Measurements from ENCODE around the gene ATP5MK. TPM values are rescaled to one million over a fixed set of nuclear protein-coding genes. Genes with fewer than 3 reads are reported as not detected.

ATP5MK gene
- total and polyA plus RNA-seq, 11 donors, result 747 to 5,274 (median 1,185) TPM

DNA sequence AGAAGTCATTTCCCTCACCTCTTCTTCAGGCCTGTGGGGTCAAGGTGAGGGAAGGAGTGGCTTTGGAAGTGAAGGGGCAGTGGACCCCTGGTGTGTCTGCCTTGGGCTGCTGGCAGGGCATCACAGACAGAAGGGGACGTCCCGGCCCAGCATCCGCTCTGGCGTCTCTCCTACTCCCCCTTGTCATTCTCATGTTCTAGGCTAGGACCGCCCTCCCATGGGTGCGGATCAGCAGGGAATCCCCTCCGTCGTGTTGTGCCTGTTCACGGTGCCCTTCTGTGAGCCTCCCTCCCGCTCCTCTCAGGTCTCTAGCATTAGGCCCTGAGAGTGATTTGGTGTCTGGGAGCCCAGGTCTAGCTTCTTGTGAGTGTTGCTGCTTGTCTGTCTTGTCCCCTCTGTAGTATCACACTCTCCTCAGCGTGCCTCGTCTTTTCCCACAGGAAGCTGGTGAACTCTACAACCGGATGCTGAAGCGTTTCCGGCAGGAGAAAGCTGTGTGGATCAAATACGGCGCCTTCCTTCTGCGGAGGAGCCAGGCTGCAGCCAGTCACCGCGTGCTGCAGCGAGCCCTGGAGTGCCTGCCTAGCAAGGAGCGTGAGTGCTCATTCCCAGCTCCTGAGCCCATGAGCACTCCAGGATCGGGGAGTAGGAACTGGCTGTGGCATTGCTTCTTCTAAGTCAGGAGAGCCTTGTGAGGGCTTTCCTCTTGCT lies 47.4 kb upstream of the ATP5MK start:
- TF ChIP-seq CTCF (IDR thresholded peaks at IDR 0.05) (no peak), POLR2A (IDR thresholded peaks at IDR 0.05) (no peak)
- intact Hi-C loops (cut with DNase I), result no loop called here
- H3K27ac ChIP-seq, result peak overlapping the region in 3 of 12 donors; percentile 22 to 92 (median 43)

DNA sequence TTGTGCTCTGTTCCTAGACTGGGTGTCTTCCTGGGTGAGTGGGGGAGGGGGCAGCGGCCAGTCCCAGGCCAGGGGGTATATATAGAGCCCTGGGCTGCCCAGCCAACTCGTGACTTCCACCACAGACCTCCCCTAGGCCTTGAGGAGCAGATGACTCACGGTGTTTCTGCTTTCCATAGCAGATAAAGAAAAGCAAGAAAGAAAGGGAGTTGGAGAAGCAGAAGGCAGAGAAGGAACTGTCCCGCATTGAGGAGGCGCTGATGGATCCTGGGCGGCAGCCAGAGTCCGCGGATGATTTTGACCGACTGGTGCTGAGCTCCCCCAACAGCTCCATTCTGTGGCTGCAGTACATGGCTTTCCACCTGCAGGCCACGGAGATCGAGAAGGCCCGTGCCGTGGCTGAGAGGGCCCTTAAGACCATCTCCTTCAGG lies 45.8 kb upstream of the ATP5MK start:
- 53 to 63% (median 59%) methylated on average over 13 of the region's 13 CpGs for WGBS, 4 donors
- peaks cover 0 to 99% (median 92%) of the 10 kb centered on the region in 9 donors for H3K36me3 ChIP-seq
- peak overlapping the region in 9 of 12 donors; percentile 12 to 75 (median 34) for H3K27ac ChIP-seq
- H3K4me1 ChIP-seq, result peaks cover 4 to 56% (median 47%) of the 10 kb centered on the region in 12 donors
- no peak overlapping the region for H3K4me3 ChIP-seq
- no peaks in the 10 kb centered on the region for H3K27me3 ChIP-seq
- intact Hi-C loops (cut with DNase I), result no loop called here
- H3K9me3 ChIP-seq, result no peaks in the 10 kb centered on the region
- DNase-seq (peak in 4 of 5 donors; percentile 42 to 72 (median 54)), ATAC-seq (peak; percentile 35 to 60 (median 50))
- TF ChIP-seq POLR2A (IDR thresholded peaks at IDR 0.05) (no peak), CTCF (IDR thresholded peaks at IDR 0.05) (no peak)

More for the DNA sequence above, 47.4 kb upstream of the ATP5MK start:
- Histone ChIP-seq H3K4me1 (peaks cover 4 to 72% (median 62%) of the 10 kb centered on the region in 12 donors), H3K36me3 (peaks cover 0 to 99% (median 92%) of the 10 kb centered on the region in 9 donors), H3K4me3 (no peak overlapping the region), H3K27me3 (no peaks in the 10 kb centered on the region), H3K9me3 (no peaks in the 10 kb centered on the region)
- DNase-seq (peak in 1 of 5 donors; percentile 35), ATAC-seq (peak in 1 of 4 donors; percentile 20)
- WGBS, 4 donors, result 74 to 88% (median 77%) methylated on average over 22 to 23 of the region's 23 CpGs

DNA sequence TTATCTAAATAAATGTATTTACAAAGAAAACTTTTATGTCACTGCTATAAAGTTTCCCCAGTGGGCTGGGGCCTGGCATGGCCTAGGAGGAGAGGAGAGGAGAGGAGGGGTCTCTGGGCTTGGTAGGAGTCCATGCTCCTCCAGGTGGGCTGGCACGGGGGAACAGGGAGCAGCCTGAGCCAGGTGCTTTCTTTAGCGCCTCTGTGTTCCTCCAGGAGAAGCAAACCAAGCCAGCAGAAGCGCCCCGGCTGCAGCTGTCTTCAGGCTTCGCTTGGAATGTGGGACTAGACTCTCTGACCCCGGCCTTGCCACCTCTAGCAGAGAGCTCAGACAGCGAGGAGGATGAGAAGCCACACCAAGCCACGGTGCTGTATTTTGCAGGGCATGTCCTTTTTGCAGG lies 45.3 kb upstream of the ATP5MK start:
- ATAC-seq, result no peak
- peaks cover 0 to 99% (median 92%) of the 10 kb centered on the region in 9 donors for H3K36me3 ChIP-seq

More for the DNA sequence above, 45.3 kb upstream of the ATP5MK start:
- peak overlapping the region in 7 of 12 donors; percentile 12 to 75 (median 34) for H3K27ac ChIP-seq
- TF ChIP-seq CTCF (IDR thresholded peaks at IDR 0.05), result no peak
- TF ChIP-seq POLR2A (IDR thresholded peaks at IDR 0.05), result no peak
- no peaks in the 10 kb centered on the region for H3K27me3 ChIP-seq
- intact Hi-C loops (cut with DNase I), result no loop called here
- no peak overlapping the region for H3K4me3 ChIP-seq
- peaks cover 4 to 52% (median 42%) of the 10 kb centered on the region in 12 donors for H3K4me1 ChIP-seq
- no peak for DNase-seq
- H3K9me3 ChIP-seq, result no peaks in the 10 kb centered on the region
- 76 to 90% (median 84%) methylated on average over 8 of the region's 8 CpGs for WGBS, 4 donors
